ENCODE measurements around the gene LARP1. TPM values are rescaled to one million over a fixed set of nuclear protein-coding genes. Genes with fewer than 3 reads are reported as not detected.

Gene LARP1
- total RNA-seq, 1 experiment from 2014 or later: 63.9 TPM

- ATAC-seq (no peak), DNase-seq (no peak)
- Histone ChIP-seq H3K4me3 (ENCODE audit: low read length) (no peak overlapping the region), H3K9me3 (ENCODE audit: low read length) (no peaks in the 10 kb centered on the region), H3K36me3 (ENCODE audit: low read depth, low read length) (no peaks in the 10 kb centered on the region), H3K79me2 (ENCODE audit: low read length) (peaks cover 100% of the 10 kb centered on the region), H3K4me2 (ENCODE audit: low read length) (no peak overlapping the region), H3K9ac (ENCODE audit: low read length) (no peak overlapping the region), H4K20me1 (ENCODE audit: low read length) (peaks cover 58% of the 10 kb centered on the region), H3K27me3 (ENCODE audit: low read length) (no peaks in the 10 kb centered on the region), H3K9me2 (replicated peaks; ENCODE audit: low read length) (no peaks in the 10 kb centered on the region), H3K27ac (ENCODE audit: low read length) (no peak overlapping the region), H2AFZ (ENCODE audit: low read length) (no peak overlapping the region), H3K4me1 (ENCODE audit: insufficient read depth, low read length) (peaks cover 13% of the 10 kb centered on the region), H3F3A (ENCODE audit: low read length, unreplicated experiment) (no peaks in the 10 kb centered on the region)
- CTCF ChIA-PET: no interaction called here
- intact Hi-C loops (cut with micrococcal nuclease): no loop called here
- no TSS peak for BruUV-seq (replicated peaks)
- TF ChIP-seq CTCF (conservative IDR thresholded peaks at IDR 0.05; ENCODE audit: low read depth, low read length) (no peak), EZH2 (IDR thresholded peaks at IDR 0.05; ENCODE audit: low read length, unreplicated experiment) (no peak)
- POLR2A ChIA-PET (ENCODE audit: unreplicated experiment): no interaction called here
Observed at GRCh38 chr5:154782812-154783592, 27.8 kb downstream of the LARP1 start.

- no peak overlapping the region for H3K9ac ChIP-seq (ENCODE audit: low read length)
- DNase-seq: no peak
- POLR2A ChIA-PET (ENCODE audit: unreplicated experiment): no interaction called here
- CTCF ChIA-PET: no interaction called here
- intact Hi-C loops (cut with micrococcal nuclease): no loop called here
- no peak for ATAC-seq
- no peak overlapping the region for H3K4me2 ChIP-seq (ENCODE audit: low read length)
- no TSS peak for BruUV-seq (replicated peaks)
- no peaks in the 10 kb centered on the region for H3F3A ChIP-seq (ENCODE audit: low read length, unreplicated experiment)
- H2AFZ ChIP-seq (ENCODE audit: low read length): no peak overlapping the region
- H4K20me1 ChIP-seq (ENCODE audit: low read length): peaks cover 61% of the 10 kb centered on the region
- no peaks in the 10 kb centered on the region for H3K9me3 ChIP-seq (ENCODE audit: low read length)
- H3K27me3 ChIP-seq (ENCODE audit: low read length): no peaks in the 10 kb centered on the region
- TF ChIP-seq CTCF (conservative IDR thresholded peaks at IDR 0.05; ENCODE audit: low read depth, low read length) (no peak), EZH2phosphoT487 (IDR thresholded peaks at IDR 0.05; ENCODE audit: borderline replicate concordance, low read length) (no peak), EZH2 (IDR thresholded peaks at IDR 0.05; ENCODE audit: low read length, unreplicated experiment) (no peak)
- no peak overlapping the region for H3K27ac ChIP-seq (ENCODE audit: low read length)
- H3K36me3 ChIP-seq (ENCODE audit: low read depth, low read length): no peaks in the 10 kb centered on the region
- H3K4me1 ChIP-seq (ENCODE audit: insufficient read depth, low read length): peaks cover 8% of the 10 kb centered on the region
- H3K4me3 ChIP-seq (ENCODE audit: low read length): no peak overlapping the region
- H3K79me2 ChIP-seq (ENCODE audit: low read length): peaks cover 100% of the 10 kb centered on the region
- H3K9me2 ChIP-seq (replicated peaks; ENCODE audit: low read length): no peaks in the 10 kb centered on the region
Observed at GRCh38 chr5:154783774-154784460, 28.7 kb downstream of the LARP1 start.

GRCh38 chr5:154784856-154785255 is 29.7 kb downstream of the LARP1 start:
- Histone ChIP-seq H3K36me3 (ENCODE audit: low read depth, low read length) (no peaks in the 10 kb centered on the region; the same call in 1 of the 2 replicates), H4K20me1 (ENCODE audit: low read length) (peaks cover 58% of the 10 kb centered on the region), H3K9me2 (replicated peaks; ENCODE audit: low read length) (no peaks in the 10 kb centered on the region), H3K27ac (ENCODE audit: low read length) (no peak overlapping the region), H3K4me1 (ENCODE audit: insufficient read depth, low read length) (no peaks in the 10 kb centered on the region; the same call in 1 of the 2 replicates), H3K79me2 (ENCODE audit: low read length) (peaks cover 97% of the 10 kb centered on the region), H3F3A (ENCODE audit: low read length, unreplicated experiment) (no peaks in the 10 kb centered on the region), H2AFZ (ENCODE audit: low read length) (no peak overlapping the region), H3K4me2 (ENCODE audit: low read length) (no peak overlapping the region), H3K27me3 (ENCODE audit: low read length) (no peaks in the 10 kb centered on the region), H3K9me3 (ENCODE audit: low read length) (no peaks in the 10 kb centered on the region), H3K4me3 (ENCODE audit: low read length) (no peak overlapping the region), H3K9ac (ENCODE audit: low read length) (no peak overlapping the region)
- intact Hi-C loops (cut with micrococcal nuclease): no loop called here
- CTCF ChIA-PET: no interaction called here
- DNase-seq (no peak), ATAC-seq (no peak)
- TF ChIP-seq CTCF (conservative IDR thresholded peaks at IDR 0.05; ENCODE audit: low read depth, low read length) (no peak), EZH2phosphoT487 (IDR thresholded peaks at IDR 0.05; ENCODE audit: borderline replicate concordance, low read length) (no peak), EZH2 (IDR thresholded peaks at IDR 0.05; ENCODE audit: low read length, unreplicated experiment) (no peak)
- POLR2A ChIA-PET (ENCODE audit: unreplicated experiment): no interaction called here
- no TSS peak for BruUV-seq (replicated peaks)
